Activated CD4-positive, alpha-beta T cell treated with anti-CD3 and anti-CD28 coated beads, Interleukin-2, amount 50 U/mL, for 1 hour (primary cell): Measurements from ENCODE around the gene GGACT.
"Not testable (repeated sequence)": the region's sequence is repeated elsewhere in the genome, so short reads cannot be mapped to it uniquely, and the experiment has no call there.

Source experiments
- DNase-seq: peaks from one replicate; pipeline ENCODE4 v3.0.0-alpha.2; 2020

Gene GGACT

GRCh38 chr13:100588331-100589177, at the start of gene GGACT:
Gene GGACT, minus strand, starts transcription at chr13:100588789. Its CDS starts 56,198 bp downstream, at chr13:100532591.
- DNase-seq: peak; percentile 83

- DNase-seq: no peak
Measured at GRCh38 chr13:100637796-100638195, 49.2 kb upstream of the GGACT start.

GRCh38 chr13:100637380-100637779, 48.8 kb upstream of the GGACT start:
- DNase-seq: no peak

- DNase-seq: no peak
Measured at GRCh38 chr13:100636441-100636840, 47.9 kb upstream of the GGACT start.

GRCh38 chr13:100636004-100636403, 47.4 kb upstream of the GGACT start:
- DNase-seq: no peak

GRCh38 chr13:100634696-100635095, 46.1 kb upstream of the GGACT start:
- no peak for DNase-seq

- no peak for DNase-seq
Measured at GRCh38 chr13:100633461-100633860, 44.9 kb upstream of the GGACT start.

GRCh38 chr13:100630555-100630954, 42.0 kb upstream of the GGACT start:
- no peak for DNase-seq

GRCh38 chr13:100627120-100627519, 38.5 kb upstream of the GGACT start:
- no peak for DNase-seq

- DNase-seq: no peak
Measured at GRCh38 chr13:100625447-100625846, 36.9 kb upstream of the GGACT start.

- no peak for DNase-seq
Measured at GRCh38 chr13:100620792-100621191, 32.2 kb upstream of the GGACT start.

- DNase-seq: no peak
Measured at GRCh38 chr13:100619940-100620339, 31.4 kb upstream of the GGACT start.

GRCh38 chr13:100618897-100619296, 30.3 kb upstream of the GGACT start:
- DNase-seq: not testable (repeated sequence)

GRCh38 chr13:100613031-100613430, 24.4 kb upstream of the GGACT start:
- DNase-seq: no peak

- DNase-seq: no peak
Measured at GRCh38 chr13:100611678-100612492, 23.3 kb upstream of the GGACT start.

GRCh38 chr13:100610391-100611347, 22.1 kb upstream of the GGACT start:
- no peak for DNase-seq

GRCh38 chr13:100608906-100609305, 20.3 kb upstream of the GGACT start:
- DNase-seq: no peak

- no peak for DNase-seq
Measured at GRCh38 chr13:100608489-100608888, 19.9 kb upstream of the GGACT start.

- DNase-seq: no peak
Measured at GRCh38 chr13:100604918-100605710, 16.5 kb upstream of the GGACT start.

- DNase-seq: no peak
Measured at GRCh38 chr13:100602493-100603111, 14.0 kb upstream of the GGACT start.

- no peak for DNase-seq
Measured at GRCh38 chr13:100601716-100602115, 13.1 kb upstream of the GGACT start.
